Measurements from ENCODE around the gene STK33. TPM values are rescaled to one million over a fixed set of nuclear protein-coding genes. Genes with fewer than 3 reads are reported as not detected.

The STK33 gene
- total RNA-seq, 1 experiment from 2014 or later, result 19.5 TPM

- no peak overlapping the region for H2AK5ac ChIP-seq (ENCODE audit: insufficient read length, low read length)
- H3K4me1 ChIP-seq (ENCODE audit: insufficient read depth, low read length), result no peaks in the 10 kb centered on the region
- no peak overlapping the region for H2BK12ac ChIP-seq (ENCODE audit: insufficient read length, low read depth, low read length)
- H2BK15ac ChIP-seq (ENCODE audit: low read depth, low read length), result no peak overlapping the region
- no peak overlapping the region for H3K23ac ChIP-seq (ENCODE audit: insufficient read length, low read depth, low read length)
- no peak overlapping the region for H3K4me3 Mint-ChIP-seq
- peaks cover 3% of the 10 kb centered on the region in 2 experiments; a peak in 2 of 5 replicates for H3K9me3 Mint-ChIP-seq
- no peak overlapping the region for H4K91ac ChIP-seq (ENCODE audit: insufficient read length, low read depth, low read length)
- H3T11ph ChIP-seq (ENCODE audit: low read length), result no peak overlapping the region
- H4K5ac ChIP-seq (ENCODE audit: insufficient read length, low read depth, low read length), result no peak overlapping the region
- H3K9me3 ChIP-seq (ENCODE audit: control insufficient read depth, low read depth, low read length), result no peaks in the 10 kb centered on the region
- H3K27me3 Mint-ChIP-seq (ENCODE audit: low read depth), result no peaks in the 10 kb centered on the region
- H3K36me3 Mint-ChIP-seq (ENCODE audit: insufficient read depth in 1 of 3, low read depth in 3 of 3), result peaks cover 0 to 2% (median 0%) of the 10 kb centered on the region in 3 experiments; a peak in 2 of 7 replicates
- H2AFZ ChIP-seq (ENCODE audit: low read length), result no peak overlapping the region
- no peaks in the 10 kb centered on the region for H3K79me2 ChIP-seq (ENCODE audit: insufficient read depth, low read length)
- H3K27ac ChIP-seq (ENCODE audit: insufficient read length, low read depth, low read length), result no peak overlapping the region
- no peak overlapping the region for H3K4me2 ChIP-seq (ENCODE audit: insufficient read depth, insufficient read length, low read length)
- no peaks in the 10 kb centered on the region for H3K23me2 ChIP-seq (ENCODE audit: insufficient read length, low read depth, low read length, poor library complexity, severe bottlenecking)
- no CpG with 5 or more reads among the region's 1 CpG for WGBS (ENCODE audit: extremely low coverage, insufficient read length, low lambda C conversion rate)
- H2BK5ac ChIP-seq (ENCODE audit: insufficient read length, low read length), result no peak overlapping the region
- H3K4ac ChIP-seq (ENCODE audit: low read depth, low read length), result no peak overlapping the region
- H4K8ac ChIP-seq (replicated peaks; ENCODE audit: insufficient read length, low read depth, low read length), result no peak overlapping the region
- no peak for DNase-seq
- H2BK120ac ChIP-seq (ENCODE audit: low read depth, low read length, poor library complexity, severe bottlenecking), result no peak overlapping the region
- no peak overlapping the region for H3K14ac ChIP-seq (ENCODE audit: insufficient read depth, low read length)
- H4K20me1 ChIP-seq (ENCODE audit: control insufficient read depth, insufficient read depth, insufficient read length), result no peaks in the 10 kb centered on the region
- H3K9ac ChIP-seq (ENCODE audit: extremely low read depth, insufficient read length, low read length), result no peak overlapping the region
- no peak overlapping the region for H2BK20ac ChIP-seq (ENCODE audit: low read depth, low read length, poor library complexity, severe bottlenecking)
- H3K27ac Mint-ChIP-seq, result no peak overlapping the region
- no peak overlapping the region for H3K56ac ChIP-seq (ENCODE audit: insufficient read length, low read depth, low read length)
- no peaks in the 10 kb centered on the region for H3K79me1 ChIP-seq (ENCODE audit: insufficient read depth, low read depth, low read length, poor library complexity, severe bottlenecking)
- H3K18ac ChIP-seq (ENCODE audit: insufficient read length, low read depth, low read length), result no peak overlapping the region
- no peak for TF ChIP-seq CTCF (conservative IDR thresholded peaks at IDR 0.05)
- H3K4me1 Mint-ChIP-seq, result no peaks in the 10 kb centered on the region
- H3K27me3 ChIP-seq (ENCODE audit: insufficient read depth, low read length), result no peaks in the 10 kb centered on the region
Observed at GRCh38 chr11:8543278-8543677, 50.8 kb downstream of the STK33 start.

Measured in H9 (cell line).